Measurements from ENCODE around the gene MDFI. TPM values are rescaled to one million over a fixed set of nuclear protein-coding genes. Genes with fewer than 3 reads are reported as not detected.

The MDFI gene
- total RNA-seq, 1 experiment from 2014 or later: 262 TPM

GRCh38 chr6:41695825-41696224 lies 57.6 kb downstream of the MDFI start:
- Histone ChIP-seq H3K27me3 (ENCODE audit: control insufficient read depth, insufficient read depth, low read length) (no peaks in the 10 kb centered on the region), H3K4me3 (ENCODE audit: insufficient read depth, low read depth, low read length) (no peak overlapping the region), H3K36me3 (replicated peaks; ENCODE audit: control insufficient read depth, insufficient read depth, low read length) (no peaks in the 10 kb centered on the region)
- DNase-seq: no peak

- Histone ChIP-seq H3K36me3 (replicated peaks; ENCODE audit: control insufficient read depth, insufficient read depth, low read length) (no peaks in the 10 kb centered on the region), H3K4me3 (ENCODE audit: insufficient read depth, low read depth, low read length) (no peak overlapping the region), H3K27me3 (ENCODE audit: control insufficient read depth, insufficient read depth, low read length) (no peaks in the 10 kb centered on the region)
- no peak for DNase-seq
Observed at GRCh38 chr6:41696788-41697187, 58.5 kb downstream of the MDFI start.

DNA sequence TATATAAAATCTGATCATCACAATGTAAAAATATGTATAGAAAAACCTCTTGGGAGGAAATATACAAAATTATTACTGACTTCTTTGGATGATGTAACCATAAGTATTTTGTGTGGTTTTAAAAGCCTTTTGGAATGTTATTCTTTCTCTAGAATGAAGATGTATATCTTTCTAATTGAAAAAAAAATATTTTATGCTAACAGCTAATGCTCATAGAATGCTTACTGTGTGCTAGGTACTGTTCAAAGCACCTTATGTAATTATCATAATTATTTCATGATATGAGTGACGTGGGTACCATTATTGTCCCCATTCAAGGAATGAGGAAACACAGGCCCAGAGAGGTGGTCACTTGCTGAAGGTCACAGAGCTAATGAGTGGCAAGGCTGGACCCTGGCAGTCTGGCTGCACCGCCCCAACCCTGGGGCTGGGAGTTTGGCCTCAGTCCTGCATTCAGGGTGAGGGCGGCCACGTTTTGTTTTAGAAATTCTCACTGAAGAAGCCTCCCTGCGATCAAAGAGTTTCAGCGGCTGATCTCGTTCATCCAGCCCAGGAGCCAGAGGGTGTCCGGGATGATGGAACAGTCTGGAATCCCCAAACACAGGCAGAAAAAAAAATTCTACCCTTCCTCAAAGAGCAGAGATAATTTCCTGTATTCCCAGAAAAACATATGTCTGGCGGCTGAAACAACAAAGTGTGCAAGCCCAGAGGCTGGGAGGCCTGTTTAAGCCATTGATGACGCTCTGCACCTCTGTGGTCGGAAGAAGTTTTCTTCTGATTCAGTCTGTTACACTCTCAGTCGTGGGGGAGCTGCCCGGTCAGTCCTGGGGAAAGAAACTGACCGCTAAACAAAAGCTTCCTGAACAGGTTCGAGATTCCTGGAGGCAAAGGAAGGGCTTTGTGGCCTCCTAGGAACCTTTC lies 59.9 kb downstream of the MDFI start:
- Histone ChIP-seq H3K4me3 (ENCODE audit: insufficient read depth, low read depth, low read length) (no peak overlapping the region), H3K36me3 (replicated peaks; ENCODE audit: control insufficient read depth, insufficient read depth, low read length) (no peaks in the 10 kb centered on the region)

DNA sequence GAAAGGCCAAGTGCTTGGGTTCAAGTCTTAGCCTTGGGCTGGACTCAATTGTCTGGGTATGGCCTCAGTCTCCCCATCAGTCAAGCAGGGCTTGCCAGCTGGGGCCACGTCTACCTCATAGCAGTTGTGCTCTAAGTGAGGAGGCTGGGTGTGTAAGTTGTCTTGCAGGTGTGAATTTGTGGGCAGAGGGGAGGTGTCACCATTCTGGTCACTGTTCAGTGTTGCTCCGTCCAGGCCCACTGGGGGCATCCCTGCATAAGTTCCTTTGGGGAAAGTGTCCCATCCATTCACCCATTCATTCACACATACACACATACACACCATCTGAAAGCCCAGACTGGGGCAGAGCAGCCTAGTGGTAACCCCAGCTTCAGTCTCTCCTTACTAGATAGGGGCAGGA lies 60.8 kb downstream of the MDFI start:
- DNase-seq: no peak
- no peaks in the 10 kb centered on the region for H3K36me3 ChIP-seq (replicated peaks; ENCODE audit: control insufficient read depth, insufficient read depth, low read length)
- H3K4me3 ChIP-seq (ENCODE audit: insufficient read depth, low read depth, low read length): no peak overlapping the region
- H3K27me3 ChIP-seq (ENCODE audit: control insufficient read depth, insufficient read depth, low read length): no peaks in the 10 kb centered on the region

More for the DNA sequence above, 59.9 kb downstream of the MDFI start:
- no peak for DNase-seq
- H3K27me3 ChIP-seq (ENCODE audit: control insufficient read depth, insufficient read depth, low read length): no peaks in the 10 kb centered on the region

DNA sequence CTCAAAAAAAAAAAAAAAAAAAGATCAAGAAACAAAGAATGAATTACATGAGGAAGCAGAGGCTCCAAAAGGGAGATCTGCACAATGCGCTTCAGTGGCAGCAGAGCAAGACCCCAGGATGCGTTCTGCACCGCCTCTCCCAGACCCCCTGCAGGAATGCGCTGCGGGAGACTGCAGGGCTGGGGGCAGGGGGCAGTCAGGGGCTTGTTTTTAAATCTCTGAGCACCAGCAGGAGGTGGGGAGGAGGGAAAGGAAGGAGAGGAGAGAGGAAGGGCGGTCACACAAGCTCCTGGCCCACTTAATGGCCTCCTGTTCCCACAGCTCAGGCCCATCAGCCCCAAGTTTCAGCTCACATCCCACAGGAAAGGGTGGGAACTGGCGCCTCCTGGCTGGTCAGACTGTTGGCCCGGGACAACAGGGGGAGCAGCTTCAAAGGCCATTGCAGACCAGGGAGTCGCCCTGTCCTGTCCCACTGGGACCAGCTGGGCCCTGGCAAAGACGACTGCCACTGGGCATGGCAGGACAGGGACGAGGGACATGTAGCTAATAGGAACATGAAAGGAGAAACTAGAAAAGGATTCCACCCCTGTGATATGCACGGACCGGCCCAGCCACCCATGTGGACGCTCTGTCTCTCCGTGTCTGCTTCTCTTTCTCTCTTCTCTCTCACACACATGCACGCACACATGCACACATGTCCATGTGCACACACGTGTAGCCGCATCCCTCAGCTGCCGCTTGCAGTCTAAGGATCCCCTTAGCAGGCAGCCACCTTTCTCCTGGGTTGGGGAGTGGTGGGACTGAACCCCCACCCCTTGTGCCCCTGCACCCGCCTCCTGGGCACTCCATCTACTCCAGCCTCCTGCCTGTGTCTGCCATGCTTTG lies 62.4 kb downstream of the MDFI start:
- Histone ChIP-seq H3K4me3 (ENCODE audit: insufficient read depth, low read depth, low read length) (no peak overlapping the region), H3K27me3 (ENCODE audit: control insufficient read depth, insufficient read depth, low read length) (no peaks in the 10 kb centered on the region), H3K36me3 (replicated peaks; ENCODE audit: control insufficient read depth, insufficient read depth, low read length) (no peaks in the 10 kb centered on the region)
- DNase-seq: peak; percentile 84

DNA sequence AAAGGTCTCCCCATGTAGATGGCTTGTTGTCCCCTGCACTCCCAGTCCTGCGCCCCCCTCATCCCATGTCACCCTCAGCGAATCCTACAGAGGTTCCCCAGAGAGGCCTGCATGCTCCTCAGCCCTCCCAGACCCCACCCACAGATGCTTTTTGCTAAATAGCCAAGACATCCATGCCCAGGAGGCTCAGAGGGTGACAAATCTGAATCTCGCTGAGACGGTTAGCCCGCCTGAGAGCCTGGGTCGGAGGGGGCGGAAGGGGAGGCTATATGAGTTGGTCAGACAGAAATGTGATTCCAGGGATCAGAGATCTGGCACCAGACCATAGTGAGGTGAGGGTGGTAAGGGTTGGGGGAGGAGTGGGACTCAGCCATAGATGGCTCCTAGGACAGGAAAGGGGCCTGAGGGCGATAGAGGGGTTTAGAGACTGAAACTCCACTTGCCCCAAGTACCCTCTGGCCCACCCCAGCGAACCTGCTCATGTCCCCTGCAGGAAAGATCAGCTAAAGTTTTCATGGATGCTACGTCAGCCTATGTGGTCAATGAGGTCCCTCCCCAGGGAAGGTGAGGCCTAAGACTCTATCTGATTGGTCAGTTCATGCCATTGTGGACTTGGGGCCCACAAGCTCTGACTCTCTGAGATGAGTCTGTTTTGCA lies 63.9 kb downstream of the MDFI start:
- Histone ChIP-seq H3K27me3 (ENCODE audit: control insufficient read depth, insufficient read depth, low read length) (no peaks in the 10 kb centered on the region), H3K36me3 (replicated peaks; ENCODE audit: control insufficient read depth, insufficient read depth, low read length) (no peaks in the 10 kb centered on the region), H3K4me3 (ENCODE audit: insufficient read depth, low read depth, low read length) (no peak overlapping the region)
- no peak for DNase-seq

DNA sequence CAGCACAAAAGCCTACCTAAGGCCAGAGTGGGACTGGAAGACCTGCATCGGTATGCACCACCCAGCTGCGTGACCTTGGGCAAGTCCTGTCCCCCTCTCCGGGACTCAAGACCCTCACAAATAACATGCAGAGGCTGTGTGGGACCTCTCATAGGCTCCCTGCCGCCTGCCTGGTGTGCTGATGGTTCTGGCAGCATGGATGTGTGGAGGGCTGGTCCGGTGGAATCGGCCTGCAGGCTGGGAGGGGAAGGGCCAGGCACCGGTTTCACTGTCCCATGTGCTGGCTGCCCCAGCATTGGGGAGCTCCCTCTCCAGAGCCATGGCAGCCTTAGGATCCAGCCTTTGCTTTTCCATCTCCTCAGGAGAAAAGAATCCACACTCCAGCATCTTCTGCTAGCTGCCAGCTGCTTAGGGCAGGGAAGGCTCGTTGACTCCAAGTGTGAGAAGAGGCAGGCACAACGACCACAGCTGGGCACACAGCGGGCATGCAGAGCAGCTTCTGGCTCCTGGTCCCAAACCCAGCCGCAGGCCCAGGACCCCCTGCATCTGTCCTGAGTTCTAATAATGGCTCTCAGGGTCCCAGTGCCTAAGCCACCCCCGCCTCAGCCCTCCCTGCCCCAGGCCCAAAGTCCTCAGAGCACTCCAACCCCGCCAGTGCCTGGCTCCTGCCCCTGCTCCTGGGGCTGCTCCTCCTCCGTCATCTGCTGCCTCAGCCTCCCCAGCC lies 64.7 kb downstream of the MDFI start:
- DNase-seq: peak; percentile 47
- no peak overlapping the region for H3K4me3 ChIP-seq (ENCODE audit: insufficient read depth, low read depth, low read length)

More for the DNA sequence above, 64.7 kb downstream of the MDFI start:
- no peaks in the 10 kb centered on the region for H3K27me3 ChIP-seq (ENCODE audit: control insufficient read depth, insufficient read depth, low read length)
- H3K36me3 ChIP-seq (replicated peaks; ENCODE audit: control insufficient read depth, insufficient read depth, low read length): no peaks in the 10 kb centered on the region

Other genes starting within 250 kb of the MDFI start
- gene FOXP4, start 92.1 kb upstream of the MDFI start, total RNA-seq (2014; rRNA removed; shearing (Covaris generic)): 10.7 and 11.5 TPM in 2 replicates
- 1.4 and 1.6 TPM in 2 replicates for gene TFEB, start 97.1 kb downstream of the MDFI start, total RNA-seq (2014; rRNA removed; shearing (Covaris generic))
- gene PGC, start 108.9 kb downstream of the MDFI start, total RNA-seq (2014; rRNA removed; shearing (Covaris generic)): not detected in 2 replicates
- gene FRS3, start 141.4 kb downstream of the MDFI start, total RNA-seq (2014; rRNA removed; shearing (Covaris generic)): 2.2 and 4.2 TPM in 2 replicates
- gene PRICKLE4, start 142.3 kb downstream of the MDFI start, total RNA-seq (2014; rRNA removed; shearing (Covaris generic)): not detected in 2 replicates
- 81.3 and 84.2 TPM in 2 replicates for gene TOMM6, start 149.2 kb downstream of the MDFI start, total RNA-seq (2014; rRNA removed; shearing (Covaris generic))

All from H7 (cell line).